Measurements from ENCODE around the gene BANF2. TPM values are rescaled to one million over a fixed set of nuclear protein-coding genes. Genes with fewer than 3 reads are reported as not detected.

The BANF2 gene
- total RNA-seq, 1 experiment from 2014 or later, result not detected

DNA sequence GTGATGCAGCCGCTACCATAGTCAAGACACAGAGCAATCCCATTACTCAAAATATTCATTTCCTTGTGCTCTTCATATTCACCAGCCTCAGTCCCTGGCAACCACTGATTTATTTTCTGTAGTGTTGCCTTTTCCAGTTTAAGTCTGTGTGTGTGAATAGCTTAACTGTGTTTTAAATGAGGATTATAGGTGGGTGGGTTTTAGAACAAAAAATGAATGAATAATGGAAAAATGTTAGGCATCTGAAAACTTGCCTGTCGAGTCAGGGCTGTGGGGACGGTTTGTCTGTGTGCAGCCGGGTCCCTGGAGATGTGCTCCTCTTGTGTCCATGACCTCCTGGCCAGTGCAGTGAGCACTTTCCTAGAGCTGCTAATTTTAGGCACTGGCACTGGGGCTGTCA lies 27.1 kb downstream of the BANF2 start:
- BruUV-seq (replicated peaks), result no TSS peak
- Mint-ChIP-seq H3K27me3 (ENCODE audit: unreplicated experiment) (no peaks in the 10 kb centered on the region), H3K4me3 (ENCODE audit: low read depth, unreplicated experiment) (no peak overlapping the region), H3K4me1 (ENCODE audit: low read depth, unreplicated experiment) (no peaks in the 10 kb centered on the region), H3K27ac (ENCODE audit: unreplicated experiment) (no peak overlapping the region), H3K36me3 (ENCODE audit: insufficient read depth, unreplicated experiment) (no peaks in the 10 kb centered on the region), H3K9me3 (ENCODE audit: low read depth, unreplicated experiment) (no peaks in the 10 kb centered on the region)
- intact Hi-C loops (cut with micrococcal nuclease; ENCODE audit: unreplicated experiment), result no loop called here
- TF ChIP-seq, protein P1, sequence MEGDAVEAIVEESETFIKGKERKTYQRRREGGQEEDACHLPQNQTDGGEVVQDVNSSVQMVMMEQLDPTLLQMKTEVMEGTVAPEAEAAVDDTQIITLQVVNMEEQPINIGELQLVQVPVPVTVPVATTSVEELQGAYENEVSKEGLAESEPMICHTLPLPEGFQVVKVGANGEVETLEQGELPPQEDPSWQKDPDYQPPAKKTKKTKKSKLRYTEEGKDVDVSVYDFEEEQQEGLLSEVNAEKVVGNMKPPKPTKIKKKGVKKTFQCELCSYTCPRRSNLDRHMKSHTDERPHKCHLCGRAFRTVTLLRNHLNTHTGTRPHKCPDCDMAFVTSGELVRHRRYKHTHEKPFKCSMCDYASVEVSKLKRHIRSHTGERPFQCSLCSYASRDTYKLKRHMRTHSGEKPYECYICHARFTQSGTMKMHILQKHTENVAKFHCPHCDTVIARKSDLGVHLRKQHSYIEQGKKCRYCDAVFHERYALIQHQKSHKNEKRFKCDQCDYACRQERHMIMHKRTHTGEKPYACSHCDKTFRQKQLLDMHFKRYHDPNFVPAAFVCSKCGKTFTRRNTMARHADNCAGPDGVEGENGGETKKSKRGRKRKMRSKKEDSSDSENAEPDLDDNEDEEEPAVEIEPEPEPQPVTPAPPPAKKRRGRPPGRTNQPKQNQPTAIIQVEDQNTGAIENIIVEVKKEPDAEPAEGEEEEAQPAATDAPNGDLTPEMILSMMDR (IDR thresholded peaks at IDR 0.05; ENCODE audit: unreplicated experiment), result no peak
- CTCF ChIA-PET, result no interaction called here
- DNase-seq, result no peak

DNA sequence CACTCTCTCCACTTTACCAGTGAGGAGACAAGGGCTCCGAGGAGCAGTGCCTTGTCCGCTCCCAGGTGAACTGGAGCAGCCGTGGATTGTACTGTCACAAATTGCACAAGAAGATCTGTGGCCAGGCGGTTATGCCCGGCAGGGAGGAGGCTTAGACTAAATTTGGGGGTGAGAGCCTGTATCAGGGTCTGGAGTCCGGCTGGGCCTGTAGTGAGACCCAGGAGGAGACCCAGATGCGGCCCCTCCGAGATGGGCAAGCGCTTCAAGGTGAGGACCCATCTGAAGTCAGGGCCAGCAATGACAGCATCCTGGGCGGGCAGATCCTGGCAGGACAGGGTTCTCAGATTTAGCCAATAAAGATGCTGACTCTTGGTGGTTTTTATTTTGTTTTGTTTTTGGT lies 27.6 kb downstream of the BANF2 start:
- BruUV-seq (replicated peaks), result no TSS peak
- no peak for DNase-seq
- CTCF ChIA-PET, result no interaction called here
- Mint-ChIP-seq H3K27ac (ENCODE audit: unreplicated experiment) (no peak overlapping the region), H3K4me1 (ENCODE audit: low read depth, unreplicated experiment) (no peaks in the 10 kb centered on the region), H3K27me3 (ENCODE audit: unreplicated experiment) (no peaks in the 10 kb centered on the region), H3K9me3 (ENCODE audit: low read depth, unreplicated experiment) (no peaks in the 10 kb centered on the region), H3K4me3 (ENCODE audit: low read depth, unreplicated experiment) (no peak overlapping the region), H3K36me3 (ENCODE audit: insufficient read depth, unreplicated experiment) (no peaks in the 10 kb centered on the region)
- intact Hi-C loops (cut with micrococcal nuclease; ENCODE audit: unreplicated experiment), result no loop called here
- TF ChIP-seq, protein P1 (IDR thresholded peaks at IDR 0.05; ENCODE audit: unreplicated experiment), result no peak

DNA sequence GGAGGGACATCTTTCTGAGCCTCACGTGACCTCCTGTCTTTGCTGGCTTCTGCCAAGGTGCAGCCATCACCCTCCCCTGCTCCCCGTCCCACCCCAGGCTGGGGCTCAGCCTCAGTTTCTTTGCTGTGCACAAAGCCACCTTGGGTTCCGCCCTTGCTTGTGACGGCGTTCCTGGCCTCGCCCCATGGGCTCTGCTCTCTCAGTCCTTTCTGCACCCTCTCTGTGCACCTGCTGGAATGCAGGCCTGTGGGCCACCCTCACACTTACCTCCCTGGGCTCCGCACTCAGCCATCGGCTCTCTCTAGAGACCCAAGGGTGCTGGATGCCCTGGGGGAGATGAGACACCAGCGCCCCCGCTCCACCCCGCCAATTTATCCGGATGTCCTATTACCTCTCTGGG lies 28.3 kb downstream of the BANF2 start:
- intact Hi-C loops (cut with micrococcal nuclease; ENCODE audit: unreplicated experiment), result no loop called here
- CTCF ChIA-PET, result no interaction called here
- H3K4me1 Mint-ChIP-seq (ENCODE audit: low read depth, unreplicated experiment), result no peaks in the 10 kb centered on the region
- no peaks in the 10 kb centered on the region for H3K27me3 Mint-ChIP-seq (ENCODE audit: unreplicated experiment)
- no peak overlapping the region for H3K4me3 Mint-ChIP-seq (ENCODE audit: low read depth, unreplicated experiment)
- H3K9me3 Mint-ChIP-seq (ENCODE audit: low read depth, unreplicated experiment), result no peaks in the 10 kb centered on the region
- H3K36me3 Mint-ChIP-seq (ENCODE audit: insufficient read depth, unreplicated experiment), result no peaks in the 10 kb centered on the region
- H3K27ac Mint-ChIP-seq (ENCODE audit: unreplicated experiment), result no peak overlapping the region
- TF ChIP-seq, protein P1 (IDR thresholded peaks at IDR 0.05; ENCODE audit: unreplicated experiment), result no peak
- DNase-seq, result no peak
- no TSS peak for BruUV-seq (replicated peaks)

DNA sequence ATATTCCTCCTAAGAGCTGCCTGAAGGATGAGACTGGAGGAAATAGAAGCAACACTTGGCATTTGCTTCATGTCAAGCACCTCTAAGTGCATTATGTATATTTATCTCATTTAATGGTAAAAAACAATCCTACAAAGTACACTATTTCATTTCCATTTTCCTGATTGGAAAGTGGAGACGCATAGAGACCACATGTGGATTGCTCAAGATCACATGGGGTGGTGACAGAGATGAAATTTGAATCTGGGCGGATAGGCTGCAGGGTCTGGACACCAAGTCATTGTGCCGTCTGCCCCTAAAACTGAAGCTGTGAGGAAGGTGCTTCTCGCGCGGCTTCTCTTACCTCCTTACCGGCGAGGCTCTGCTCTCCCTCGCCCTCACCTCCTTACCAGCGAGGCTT lies 30.3 kb downstream of the BANF2 start:
- intact Hi-C loops (cut with micrococcal nuclease; ENCODE audit: unreplicated experiment), result no loop called here
- CTCF ChIA-PET, result no interaction called here
- no TSS peak for BruUV-seq (replicated peaks)
- Mint-ChIP-seq H3K9me3 (ENCODE audit: low read depth, unreplicated experiment) (no peaks in the 10 kb centered on the region), H3K27ac (ENCODE audit: unreplicated experiment) (no peak overlapping the region), H3K36me3 (ENCODE audit: insufficient read depth, unreplicated experiment) (no peaks in the 10 kb centered on the region), H3K4me3 (ENCODE audit: low read depth, unreplicated experiment) (no peak overlapping the region), H3K27me3 (ENCODE audit: unreplicated experiment) (no peaks in the 10 kb centered on the region), H3K4me1 (ENCODE audit: low read depth, unreplicated experiment) (no peaks in the 10 kb centered on the region)
- no peak for DNase-seq
- TF ChIP-seq, protein P1 (IDR thresholded peaks at IDR 0.05; ENCODE audit: unreplicated experiment), result no peak

DNA sequence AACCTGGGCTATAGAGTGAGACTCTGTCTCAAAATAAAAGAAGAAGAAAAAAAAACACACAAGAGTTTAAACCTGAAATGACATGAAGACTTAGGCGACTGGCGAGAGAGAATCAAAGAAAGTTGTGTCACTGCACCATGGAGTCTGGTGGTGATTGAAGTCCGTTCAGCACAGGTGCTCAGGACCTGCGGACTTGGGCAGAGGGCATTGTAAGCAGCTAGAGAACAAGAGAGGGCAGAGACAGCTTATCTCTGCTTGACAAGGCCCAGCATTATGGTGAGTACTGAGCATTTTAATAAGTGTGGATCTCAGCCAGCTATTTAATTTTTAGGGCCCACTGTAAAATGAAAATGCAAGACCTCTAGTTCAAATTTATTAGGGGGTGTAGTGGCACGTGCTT lies 31.5 kb downstream of the BANF2 start:
- TF ChIP-seq, protein P1 (IDR thresholded peaks at IDR 0.05; ENCODE audit: unreplicated experiment), result no peak
- CTCF ChIA-PET, result no interaction called here
- no peaks in the 10 kb centered on the region for H3K9me3 Mint-ChIP-seq (ENCODE audit: low read depth, unreplicated experiment)
- no peak overlapping the region for H3K27ac Mint-ChIP-seq (ENCODE audit: unreplicated experiment)
- H3K36me3 Mint-ChIP-seq (ENCODE audit: insufficient read depth, unreplicated experiment), result no peaks in the 10 kb centered on the region
- no peaks in the 10 kb centered on the region for H3K27me3 Mint-ChIP-seq (ENCODE audit: unreplicated experiment)
- no TSS peak for BruUV-seq (replicated peaks)
- intact Hi-C loops (cut with micrococcal nuclease; ENCODE audit: unreplicated experiment), result no loop called here
- DNase-seq, result no peak
- no peak overlapping the region for H3K4me3 Mint-ChIP-seq (ENCODE audit: low read depth, unreplicated experiment)
- no peaks in the 10 kb centered on the region for H3K4me1 Mint-ChIP-seq (ENCODE audit: low read depth, unreplicated experiment)

Data from Calu3 (cell line).